Hepatocyte (in vitro differentiated cells): Measurements from ENCODE around the gene EOLA1. TPM values are rescaled to one million over a fixed set of nuclear protein-coding genes. Genes with fewer than 3 reads are reported as not detected.

Experiments used
- DNase-seq: peaks from one replicate; pipeline ENCODE4 v3.0.0-alpha.2; 2016; ENCODE audit warnings: low spot score
- H2AFZ ChIP-seq: fragments of 200-600 bp; sonication (generic); 2 replicates; pipeline ENCODE4 v1.6.0; 2016; ENCODE audit warnings: antibody characterized with exemption, mild to moderate bottlenecking
- H3K27ac ChIP-seq: fragments of 200-600 bp; sonication (generic); 2 replicates; pipeline ENCODE4 v1.5.1; 2016; ENCODE audit warnings: mild to moderate bottlenecking
- H3K27me3 ChIP-seq: fragments of 200-600 bp; sonication (generic); 2 replicates; pipeline ENCODE4 v1.6.1; 2016
- H3K36me3 ChIP-seq: fragments of 200-600 bp; sonication (generic); replicated peaks from 2 replicates; pipeline ENCODE4 v1.5.1; 2016; ENCODE audit warnings: low read depth; ENCODE audit not compliant: insufficient read depth
- H3K4me1 ChIP-seq: fragments of 200-600 bp; sonication (generic); 2 replicates; pipeline ENCODE4 v1.5.1; 2016; ENCODE audit warnings: mild to moderate bottlenecking, moderate library complexity; ENCODE audit not compliant: insufficient read depth
- H3K4me2 ChIP-seq: fragments of 200-600 bp; sonication (generic); 2 replicates; pipeline ENCODE4 v1.6.0; 2016
- H3K4me3 ChIP-seq: fragments of 200-600 bp; sonication (generic); 2 replicates; pipeline ENCODE4 v1.5.1; 2016; ENCODE audit warnings: mild to moderate bottlenecking
- H3K79me2 ChIP-seq: fragments of 200-600 bp; sonication (generic); 2 replicates; pipeline ENCODE4 v1.6.0; 2017; ENCODE audit warnings: mild to moderate bottlenecking
- H3K9me2 ChIP-seq: fragments of 200-600 bp; sonication (generic); replicated peaks from 2 replicates; pipeline ENCODE4 v1.6.0; 2017; ENCODE audit warnings: mild to moderate bottlenecking; ENCODE audit not compliant: insufficient read depth
- H3K9me3 ChIP-seq: fragments of 200-600 bp; sonication (generic); 2 replicates; pipeline ENCODE4 v1.5.1; 2016; ENCODE audit warnings: low read depth, mild to moderate bottlenecking
- H4K20me1 ChIP-seq: fragments of 200-600 bp; sonication (generic); 2 replicates; pipeline ENCODE4 v1.6.0; 2016; ENCODE audit warnings: mild to moderate bottlenecking; ENCODE audit not compliant: insufficient read depth, poor library complexity, severe bottlenecking
- CTCF ChIP-seq: fragments of 200-600 bp; sonication (generic); IDR thresholded peaks from 2 replicates; pipeline ENCODE4 v1.5.1; 2016; ENCODE audit warnings: antibody characterized with exemption, mild to moderate bottlenecking; ENCODE audit not compliant: poor library complexity
- EZH2 ChIP-seq: fragments of 200-600 bp; sonication (generic); IDR thresholded peaks from 2 replicates; pipeline ENCODE4 v1.6.1; 2016; ENCODE audit warnings: antibody characterized with exemption, mild to moderate bottlenecking, borderline replicate concordance
- EZH2phosphoT487 ChIP-seq: fragments of 200-600 bp; sonication (generic); IDR thresholded peaks from one replicate; pipeline ENCODE4 v1.6.1; 2018; ENCODE audit warnings: antibody characterized with exemption, mild to moderate bottlenecking, low read depth, moderate library complexity; ENCODE audit not compliant: unreplicated experiment, severe bottlenecking
- whole genome bisulfite sequencing: methylation state at CpG from one replicate; pipeline ENCODE4 v1.1.6; 2016; ENCODE audit warnings: low lambda C conversion rate; ENCODE audit errors: missing lambda C conversion rate; 5-methylcytosine and 5-hydroxymethylcytosine counted together
- polyA plus RNA-seq: library from polyadenylated mRNA; unstranded; fragments of >200 nt; fragmentation: Nextera tagmentation; extraction: Ambion mirVana; gene quantifications from 2 replicates; pipeline ENCODE4 v1.2.1, GENCODE V29; 2016
- total RNA-seq: library from RNA; depleted of rRNA; stranded (reverse); fragments of >200 nt; gene quantifications from 2 replicates; pipeline ENCODE4 v1.2.3, GENCODE V29; 2014

EOLA1 gene
- total RNA-seq: 13.4 and 19.6 TPM in 2 replicates
- polyA plus RNA-seq: 9.1 and 14.6 TPM in 2 replicates

GRCh38 chrX:149540621-149541520 lies at the start of gene EOLA1:
Gene EOLA1, plus strand, starts transcription at chrX:149541012. Its CDS starts 4,619 bp downstream, at chrX:149545631.
- Histone ChIP-seq H4K20me1 (no peaks in the 10 kb centered on the region), H3K9me2 (no peaks in the 10 kb centered on the region), H3K4me2 (peak within 1 kb of the TSS; percentile 78), H3K27me3 (no peaks in the 10 kb centered on the region), H3K9me3 (no peaks in the 10 kb centered on the region), H3K4me1 (no peaks in the 10 kb centered on the region), H2AFZ (peak within 1 kb of the TSS; percentile 53), H3K4me3 (peak within 1 kb of the TSS; percentile 58), H3K79me2 (no peaks in the 10 kb centered on the region), H3K36me3 (no peaks in the 10 kb centered on the region), H3K27ac (peak within 1 kb of the TSS; percentile 93)
- 52% methylated on average over 65 of the region's 71 CpGs for WGBS
- no peak for TF ChIP-seq CTCF
- no peak for TF ChIP-seq EZH2phosphoT487
- TF ChIP-seq EZH2: no peak
- peak; percentile 87 for DNase-seq

GRCh38 chrX:149491812-149492211 lies 49.0 kb upstream of the EOLA1 start:
- Histone ChIP-seq H3K9me3 (no peaks in the 10 kb centered on the region), H3K4me2 (no peak overlapping the region), H2AFZ (no peak overlapping the region), H3K36me3 (no peaks in the 10 kb centered on the region), H3K9me2 (no peaks in the 10 kb centered on the region), H4K20me1 (no peaks in the 10 kb centered on the region), H3K79me2 (no peaks in the 10 kb centered on the region), H3K27me3 (no peaks in the 10 kb centered on the region), H3K4me1 (no peaks in the 10 kb centered on the region), H3K4me3 (no peak overlapping the region), H3K27ac (no peak overlapping the region)
- DNase-seq: peak; percentile 47
- 38% methylated on average over 2 of the region's 2 CpGs for WGBS
- TF ChIP-seq CTCF (no peak), EZH2 (no peak), EZH2phosphoT487 (no peak)

GRCh38 chrX:149493567-149494562 lies 46.9 kb upstream of the EOLA1 start:
- TF ChIP-seq EZH2: no peak
- TF ChIP-seq EZH2phosphoT487: no peak
- no peak for TF ChIP-seq CTCF
- H3K27ac ChIP-seq: no peak overlapping the region
- no peak overlapping the region for H2AFZ ChIP-seq
- H3K36me3 ChIP-seq: no peaks in the 10 kb centered on the region
- H3K4me1 ChIP-seq: no peaks in the 10 kb centered on the region
- no peaks in the 10 kb centered on the region for H3K9me2 ChIP-seq
- no peak overlapping the region for H3K4me2 ChIP-seq
- 70% methylated on average over 13 of the region's 13 CpGs for WGBS
- no peaks in the 10 kb centered on the region for H3K9me3 ChIP-seq
- H3K4me3 ChIP-seq: no peak overlapping the region
- no peaks in the 10 kb centered on the region for H3K27me3 ChIP-seq
- H3K79me2 ChIP-seq: no peaks in the 10 kb centered on the region
- DNase-seq: no peak
- H4K20me1 ChIP-seq: no peaks in the 10 kb centered on the region
